ENCODE data around the gene OR13C5. TPM values are rescaled to one million over a fixed set of nuclear protein-coding genes. Genes with fewer than 3 reads are reported as not detected.

OR13C5 gene
- total RNA-seq, 2 experiments from 2014 or later: not detected

GRCh38 chr9:104555521-104555920 is 43.7 kb downstream of the OR13C5 start:
- CTCF ChIA-PET: no interaction called here

GRCh38 chr9:104553261-104553660 is 46.0 kb downstream of the OR13C5 start:
- CTCF ChIA-PET: no interaction called here
- POLR2A ChIA-PET: no interaction called here

More at GRCh38 chr9:104555521-104555920, 43.7 kb downstream of the OR13C5 start:
- POLR2A ChIA-PET: no interaction called here

Other genes starting within 250 kb of the OR13C5 start
- gene OR13F1, start 95.2 kb downstream of the OR13C5 start, total RNA-seq: not detected
- gene OR13C4, start 72.2 kb downstream of the OR13C5 start, total RNA-seq: not detected
- not detected for gene OR13C3, start 62.6 kb downstream of the OR13C5 start, total RNA-seq
- not detected for gene OR13C8, start 30.2 kb downstream of the OR13C5 start, total RNA-seq
- not detected for gene OR13C2, start 6.2 kb upstream of the OR13C5 start, total RNA-seq
- not detected for gene OR13C9, start 18.8 kb upstream of the OR13C5 start, total RNA-seq
- not detected for gene OR13D1, start 95.1 kb upstream of the OR13C5 start, total RNA-seq
- gene NIPSNAP3A, start 148.3 kb upstream of the OR13C5 start, total RNA-seq: 10 to 100 TPM in 1 of 2 experiments, 1 to 10 TPM in 1; 9.9 to 10.4 TPM
- under 1 TPM; 0.46 to 0.59 TPM for gene NIPSNAP3B, start 164.7 kb upstream of the OR13C5 start, total RNA-seq

All from activated CD8-positive, alpha-beta memory T cell treated with anti-CD3 and anti-CD28 coated beads for 36 hours (primary cell).